Esophagus muscularis mucosa (tissue), 2 donors: ENCODE measurements around the gene DMXL2.

ENCODE experiments used
- EP300 ChIP-seq: sonication (generic); formaldehyde crosslinking; IDR thresholded peaks from one replicate; pipeline ENCODE4 v1.6.1; 2017; ENCODE audit warnings: antibody characterized with exemption
- POLR2A ChIP-seq: fragments of 450-650 bp; IDR thresholded peaks from one replicate; pipeline ENCODE4 v1.6.1; 2017; ENCODE audit warnings: antibody characterized with exemption, moderate library complexity, mild to moderate bottlenecking, low read depth

DNA sequence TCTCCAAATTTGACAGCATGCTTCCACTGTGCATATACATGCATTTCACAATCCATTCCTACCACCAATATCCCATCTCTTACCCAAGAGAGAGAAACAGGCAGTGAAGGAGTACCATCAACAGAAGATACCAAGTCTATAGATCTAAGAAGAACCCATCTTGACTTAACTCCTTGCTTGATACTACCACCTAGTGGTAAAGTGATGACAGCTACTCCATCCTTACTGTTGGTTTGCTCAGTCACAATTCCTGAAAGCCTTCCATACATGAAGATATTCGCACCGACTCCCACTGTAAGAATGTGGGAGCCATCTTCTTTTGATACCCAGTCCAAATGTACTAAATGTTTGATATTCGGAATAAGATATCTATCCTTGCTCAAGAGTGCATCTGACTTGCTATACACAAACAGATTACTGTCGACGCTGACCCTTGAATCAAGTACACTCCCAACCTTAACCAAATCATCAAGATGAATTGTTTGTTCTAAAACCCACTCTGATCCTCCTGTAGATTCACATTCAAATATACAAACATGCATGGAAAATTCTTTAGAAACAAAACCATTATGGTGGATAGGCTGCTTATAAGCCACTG, 123.1 kb downstream of the DMXL2 start:
- TF ChIP-seq EP300 (no peak), POLR2A (no peak)
